ENCODE results near the gene TAOK3. TPM values are rescaled to one million over a fixed set of nuclear protein-coding genes. Genes with fewer than 3 reads are reported as not detected.

Gene TAOK3
- total and polyA plus RNA-seq, 2 donors (not counting 1 experiment from before 2014, with no cell fraction given) = 30.0 to 80.4 TPM

DNA sequence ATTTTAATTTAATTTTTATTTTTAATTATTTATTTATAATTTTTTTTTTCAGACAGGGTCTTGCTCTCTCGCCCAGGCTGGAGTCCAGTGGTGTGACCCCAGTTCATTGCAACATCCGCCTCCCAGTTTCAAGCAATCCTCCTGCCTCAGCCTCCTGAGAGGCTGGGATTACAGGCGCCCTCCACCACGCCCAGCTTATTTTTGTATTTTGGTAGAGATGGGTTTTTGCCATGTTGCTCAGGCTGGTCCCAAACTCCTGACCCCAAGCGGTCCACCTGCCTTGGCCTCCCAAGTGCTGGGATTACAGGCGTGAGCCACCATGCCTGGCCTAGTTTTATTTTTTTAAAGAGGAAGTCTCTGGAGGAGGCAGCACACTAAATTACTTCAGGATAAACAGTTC, 250.4 kb downstream of the TAOK3 start:
- Histone ChIP-seq H3K4me3 (ENCODE audit: control extremely low read depth in 1 of 5, extremely low read depth in 1 of 5, insufficient read depth in 1 of 5, low read depth in 2 of 5, low read length in 4 of 5) (no peak overlapping the region), H2AFZ (ENCODE audit: insufficient read depth, low read depth, low read length, poor library complexity, severe bottlenecking) (no peak overlapping the region), H3K4me2 (replicated peaks; ENCODE audit: low read depth, low read length, poor library complexity, severe bottlenecking) (no peak overlapping the region), H4K20me1 (ENCODE audit: control insufficient read depth, insufficient read depth, low read length, poor library complexity, severe bottlenecking) (no peaks in the 10 kb centered on the region), H3K4me1 (ENCODE audit: control insufficient read depth in 2 of 2, insufficient read depth in 2 of 2, low read length in 2 of 2) (no peaks in the 10 kb centered on the region), H3K27me3 (replicated peaks in 1 of 4; ENCODE audit: control extremely low read depth in 1 of 4, control insufficient read depth in 3 of 4, insufficient read depth in 4 of 4, low read length in 3 of 4) (no peaks in the 10 kb centered on the region), H3K27ac (ENCODE audit: low read length in 2 of 2) (no peak overlapping the region), H3K9ac (ENCODE audit: low read length) (no peak overlapping the region), H3K9me3 (ENCODE audit: control extremely low read depth in 1 of 3, control insufficient read depth in 2 of 3, insufficient read depth in 1 of 3, low read length in 2 of 3) (no peaks in the 10 kb centered on the region), H3K36me3 (replicated peaks in 1 of 2; ENCODE audit: control extremely low read depth in 1 of 2, control insufficient read depth in 1 of 2, extremely low read depth in 1 of 2, insufficient read depth in 2 of 2, low read length in 1 of 2) (no peaks in the 10 kb centered on the region), H3K79me2 (ENCODE audit: control insufficient read depth, insufficient read depth, low read length) (no peaks in the 10 kb centered on the region)
- ChIA-PET POLR2A (no interaction called here), CTCF (interaction anchor here (1.3 to 5.6 kb wide), 5 partner anchors 13 to 1422 kb away, joined by 4 to 46 read pairs (median 7); partner anchors contain the start of genes PEBP1 and SUDS3)
- intact Hi-C loops (cut with micrococcal nuclease) = no loop called here
- no peak for DNase-seq
- Mint-ChIP-seq H3K4me1 (peaks cover 4% of the 10 kb centered on the region), H3K27ac (no peak overlapping the region), H3K4me3 (no peak overlapping the region), H3K27me3 (no peaks in the 10 kb centered on the region), H3K9me3 (ENCODE audit: insufficient read depth) (no peaks in the 10 kb centered on the region)
- 100% methylated on average over 2 of the region's 6 CpGs for WGBS (ENCODE audit: insufficient coverage)
- TF ChIP-seq, protein P1, sequence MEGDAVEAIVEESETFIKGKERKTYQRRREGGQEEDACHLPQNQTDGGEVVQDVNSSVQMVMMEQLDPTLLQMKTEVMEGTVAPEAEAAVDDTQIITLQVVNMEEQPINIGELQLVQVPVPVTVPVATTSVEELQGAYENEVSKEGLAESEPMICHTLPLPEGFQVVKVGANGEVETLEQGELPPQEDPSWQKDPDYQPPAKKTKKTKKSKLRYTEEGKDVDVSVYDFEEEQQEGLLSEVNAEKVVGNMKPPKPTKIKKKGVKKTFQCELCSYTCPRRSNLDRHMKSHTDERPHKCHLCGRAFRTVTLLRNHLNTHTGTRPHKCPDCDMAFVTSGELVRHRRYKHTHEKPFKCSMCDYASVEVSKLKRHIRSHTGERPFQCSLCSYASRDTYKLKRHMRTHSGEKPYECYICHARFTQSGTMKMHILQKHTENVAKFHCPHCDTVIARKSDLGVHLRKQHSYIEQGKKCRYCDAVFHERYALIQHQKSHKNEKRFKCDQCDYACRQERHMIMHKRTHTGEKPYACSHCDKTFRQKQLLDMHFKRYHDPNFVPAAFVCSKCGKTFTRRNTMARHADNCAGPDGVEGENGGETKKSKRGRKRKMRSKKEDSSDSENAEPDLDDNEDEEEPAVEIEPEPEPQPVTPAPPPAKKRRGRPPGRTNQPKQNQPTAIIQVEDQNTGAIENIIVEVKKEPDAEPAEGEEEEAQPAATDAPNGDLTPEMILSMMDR (IDR thresholded peaks at IDR 0.05) = no peak
- TF ChIP-seq EZH2 (IDR thresholded peaks at IDR 0.05; ENCODE audit: borderline replicate concordance, insufficient read depth, low read depth, low read length, poor library complexity, severe bottlenecking) = no peak
- no peak for ATAC-seq (ENCODE audit: low read depth)

DNA sequence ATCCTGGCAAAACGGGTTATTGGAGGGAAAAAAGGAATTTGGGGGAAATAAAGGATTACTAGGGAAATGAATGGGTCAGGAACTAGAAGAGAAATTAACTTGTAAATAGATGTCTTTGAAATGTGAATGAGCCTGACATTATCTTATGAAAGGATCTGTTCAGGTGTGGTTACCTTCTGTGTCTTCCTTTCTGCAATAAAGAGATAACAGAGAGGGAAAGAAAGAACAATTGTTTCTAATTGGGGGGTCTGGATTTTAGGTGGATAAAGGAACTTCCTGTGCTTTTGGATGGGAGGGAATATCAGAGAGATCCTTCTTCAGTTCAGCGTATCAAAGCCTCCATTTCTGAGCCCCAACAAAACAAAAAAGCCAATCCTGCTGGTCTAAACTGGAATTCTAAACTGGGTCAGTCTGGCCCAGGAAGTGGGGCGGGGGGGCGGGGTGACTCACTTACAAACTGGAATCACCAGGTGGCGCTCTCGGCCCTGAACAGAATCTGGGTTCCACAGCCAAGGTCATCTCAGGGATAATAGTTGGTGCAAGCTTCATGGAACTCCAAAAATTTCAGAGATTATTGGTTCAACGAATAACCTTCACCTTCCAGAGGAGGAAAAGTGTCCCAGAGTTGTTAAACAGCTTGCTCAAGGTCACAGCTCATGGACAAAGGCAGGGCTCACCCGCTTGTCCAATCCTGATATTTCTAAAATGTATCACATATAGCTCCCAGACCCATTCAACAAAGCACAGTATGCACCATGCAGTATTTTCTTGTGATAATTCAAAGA, 251.9 kb downstream of the TAOK3 start:
- H3K4me2 ChIP-seq (replicated peaks; ENCODE audit: low read depth, low read length, poor library complexity, severe bottlenecking) = no peak overlapping the region
- no peak overlapping the region for H3K9ac ChIP-seq (ENCODE audit: low read length)
- H4K20me1 ChIP-seq (ENCODE audit: control insufficient read depth, insufficient read depth, low read length, poor library complexity, severe bottlenecking) = no peaks in the 10 kb centered on the region
- H3K9me3 ChIP-seq (ENCODE audit: control extremely low read depth in 1 of 3, control insufficient read depth in 2 of 3, insufficient read depth in 1 of 3, low read length in 2 of 3) = no peaks in the 10 kb centered on the region
- no peak overlapping the region for H3K4me3 ChIP-seq (ENCODE audit: control extremely low read depth in 1 of 5, extremely low read depth in 1 of 5, insufficient read depth in 1 of 5, low read depth in 2 of 5, low read length in 4 of 5)
- peak; percentile 75 for ATAC-seq (ENCODE audit: low read depth)
- 16% methylated on average over 3 of the region's 8 CpGs for WGBS (ENCODE audit: insufficient coverage)
- ChIA-PET POLR2A (interaction anchor here (0.9 kb wide), 1 partner anchor 255 kb away, joined by 3 read pairs; the partner anchor contains the start of gene SUDS3), CTCF (interaction anchor here (0.8 to 5.6 kb wide), 12 partner anchors 11 to 1424 kb away, joined by 3 to 46 read pairs (median 4); partner anchors contain the start of genes PEBP1, RFC5 and SUDS3)
- peak; percentile 61 for DNase-seq
- Mint-ChIP-seq H3K27ac (peak overlapping the region; percentile 26), H3K4me3 (no peak overlapping the region), H3K4me1 (peaks cover 4% of the 10 kb centered on the region), H3K27me3 (no peaks in the 10 kb centered on the region), H3K9me3 (ENCODE audit: insufficient read depth) (no peaks in the 10 kb centered on the region)
- H3K27me3 ChIP-seq (replicated peaks in 1 of 4; ENCODE audit: control extremely low read depth in 1 of 4, control insufficient read depth in 3 of 4, insufficient read depth in 4 of 4, low read length in 3 of 4) = no peaks in the 10 kb centered on the region
- H3K79me2 ChIP-seq (ENCODE audit: control insufficient read depth, insufficient read depth, low read length) = no peaks in the 10 kb centered on the region
- no peaks in the 10 kb centered on the region for H3K36me3 ChIP-seq (replicated peaks in 1 of 2; ENCODE audit: control extremely low read depth in 1 of 2, control insufficient read depth in 1 of 2, extremely low read depth in 1 of 2, insufficient read depth in 2 of 2, low read length in 1 of 2)
- TF ChIP-seq, protein P1 (IDR thresholded peaks at IDR 0.05) = peak; percentile 88
- TF ChIP-seq EZH2 (IDR thresholded peaks at IDR 0.05; ENCODE audit: borderline replicate concordance, insufficient read depth, low read depth, low read length, poor library complexity, severe bottlenecking) = no peak
- no peaks in the 10 kb centered on the region for H3K4me1 ChIP-seq (ENCODE audit: control insufficient read depth in 2 of 2, insufficient read depth in 2 of 2, low read length in 2 of 2)
- no peak overlapping the region for H2AFZ ChIP-seq (ENCODE audit: insufficient read depth, low read depth, low read length, poor library complexity, severe bottlenecking)
- intact Hi-C loops (cut with micrococcal nuclease) = loop anchor here (1.0 kb wide), 2 partner anchors 16 to 256 kb away; partner anchors contain the start of genes PEBP1 and SUDS3
- H3K27ac ChIP-seq (ENCODE audit: low read length in 2 of 2) = no peak overlapping the region

All from B cell (primary cell).